ENCODE data around the gene PDLIM5.

PDLIM5 gene

DNA sequence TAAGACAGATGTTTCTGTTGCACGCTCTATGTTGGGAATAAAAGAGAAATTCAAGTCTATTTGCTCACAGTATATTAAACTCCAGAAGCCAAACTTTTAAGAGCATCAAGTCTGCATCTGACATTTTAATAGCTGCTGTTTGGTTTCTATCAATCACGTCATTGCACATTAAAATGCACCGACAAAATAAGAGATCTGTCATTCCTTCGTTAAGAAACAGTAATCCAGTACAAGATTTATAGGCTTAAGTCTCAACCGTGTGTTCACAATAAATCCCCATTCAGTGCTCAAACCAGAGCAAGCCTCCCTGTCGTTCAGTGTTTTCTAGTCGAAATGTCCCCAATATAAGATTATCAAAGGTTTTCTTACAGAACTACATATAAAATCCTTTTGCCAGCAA, 217.0 kb downstream of the PDLIM5 start:
- no peak overlapping the region for H3K4me3 ChIP-seq (ENCODE audit: control insufficient read depth, low read depth, low read length)
- TF ChIP-seq, protein P1, sequence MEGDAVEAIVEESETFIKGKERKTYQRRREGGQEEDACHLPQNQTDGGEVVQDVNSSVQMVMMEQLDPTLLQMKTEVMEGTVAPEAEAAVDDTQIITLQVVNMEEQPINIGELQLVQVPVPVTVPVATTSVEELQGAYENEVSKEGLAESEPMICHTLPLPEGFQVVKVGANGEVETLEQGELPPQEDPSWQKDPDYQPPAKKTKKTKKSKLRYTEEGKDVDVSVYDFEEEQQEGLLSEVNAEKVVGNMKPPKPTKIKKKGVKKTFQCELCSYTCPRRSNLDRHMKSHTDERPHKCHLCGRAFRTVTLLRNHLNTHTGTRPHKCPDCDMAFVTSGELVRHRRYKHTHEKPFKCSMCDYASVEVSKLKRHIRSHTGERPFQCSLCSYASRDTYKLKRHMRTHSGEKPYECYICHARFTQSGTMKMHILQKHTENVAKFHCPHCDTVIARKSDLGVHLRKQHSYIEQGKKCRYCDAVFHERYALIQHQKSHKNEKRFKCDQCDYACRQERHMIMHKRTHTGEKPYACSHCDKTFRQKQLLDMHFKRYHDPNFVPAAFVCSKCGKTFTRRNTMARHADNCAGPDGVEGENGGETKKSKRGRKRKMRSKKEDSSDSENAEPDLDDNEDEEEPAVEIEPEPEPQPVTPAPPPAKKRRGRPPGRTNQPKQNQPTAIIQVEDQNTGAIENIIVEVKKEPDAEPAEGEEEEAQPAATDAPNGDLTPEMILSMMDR (conservative IDR thresholded peaks at IDR 0.05; ENCODE audit: control insufficient read depth, insufficient read depth, low read depth, low read length) = no peak
- no peak for DNase-seq (ENCODE audit: low read depth)

- TF ChIP-seq, protein P1 (conservative IDR thresholded peaks at IDR 0.05; ENCODE audit: control insufficient read depth, insufficient read depth, low read depth, low read length) = no peak
- no peak overlapping the region for H3K4me3 ChIP-seq (ENCODE audit: control insufficient read depth, low read depth, low read length)
- peak; percentile 15 for DNase-seq (ENCODE audit: low read depth)
These were observed 218.2 kb downstream of the PDLIM5 start for GRCh38 chr4:94669672-94670664.

GRCh38 chr4:94671113-94671512, 219.4 kb downstream of the PDLIM5 start:
- TF ChIP-seq, protein P1 (conservative IDR thresholded peaks at IDR 0.05; ENCODE audit: control insufficient read depth, insufficient read depth, low read depth, low read length) = no peak
- H3K4me3 ChIP-seq (ENCODE audit: control insufficient read depth, low read depth, low read length) = no peak overlapping the region
- DNase-seq (ENCODE audit: low read depth) = no peak

DNA sequence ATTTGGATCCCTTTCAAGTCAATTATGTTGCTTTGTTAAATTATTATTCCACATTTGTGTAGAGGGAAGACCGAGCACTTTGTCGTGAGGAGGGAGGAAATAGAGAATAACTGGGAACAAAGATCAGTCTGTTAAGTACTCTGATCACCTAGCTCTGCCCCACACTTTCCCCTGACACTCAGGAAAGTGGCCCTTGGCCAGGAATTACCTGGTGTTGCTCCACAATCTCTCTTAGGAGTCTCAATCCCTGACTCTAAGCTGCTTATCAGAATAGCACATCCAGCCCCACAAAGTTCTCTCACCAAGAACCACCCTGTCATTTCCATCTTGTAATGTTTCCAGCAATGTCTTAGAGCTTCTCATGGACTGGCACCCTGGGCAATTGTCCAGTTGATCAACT, 222.2 kb downstream of the PDLIM5 start:
- DNase-seq (ENCODE audit: low read depth) = no peak

GRCh38 chr4:94676970-94677369, 225.2 kb downstream of the PDLIM5 start:
- H3K4me3 ChIP-seq (ENCODE audit: control insufficient read depth, low read depth, low read length) = no peak overlapping the region
- DNase-seq (ENCODE audit: low read depth) = no peak
- TF ChIP-seq, protein P1 (conservative IDR thresholded peaks at IDR 0.05; ENCODE audit: control insufficient read depth, insufficient read depth, low read depth, low read length) = no peak

More for the DNA sequence above, 222.2 kb downstream of the PDLIM5 start:
- no peak overlapping the region for H3K4me3 ChIP-seq (ENCODE audit: control insufficient read depth, low read depth, low read length)
- TF ChIP-seq, protein P1 (conservative IDR thresholded peaks at IDR 0.05; ENCODE audit: control insufficient read depth, insufficient read depth, low read depth, low read length) = no peak

DNA sequence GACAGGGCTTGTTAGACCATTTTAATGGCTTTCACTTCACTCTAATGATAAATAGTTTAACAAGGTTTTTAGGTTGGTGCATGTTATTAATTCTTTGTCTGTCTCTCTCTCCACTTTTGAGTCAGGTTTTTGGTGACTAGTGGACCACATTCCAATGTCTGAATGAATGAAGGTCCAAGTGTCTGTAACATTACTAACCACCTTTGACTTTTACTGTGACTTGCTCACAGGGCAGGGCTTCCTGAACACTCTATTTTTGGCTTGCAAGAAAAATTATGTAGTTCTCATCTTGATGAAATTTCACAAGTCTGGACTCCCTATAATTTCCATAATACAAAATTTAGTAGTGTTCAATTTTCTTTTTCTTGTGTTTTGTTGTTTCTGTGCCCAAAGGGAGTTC, 227.2 kb downstream of the PDLIM5 start:
- TF ChIP-seq, protein P1 (conservative IDR thresholded peaks at IDR 0.05; ENCODE audit: control insufficient read depth, insufficient read depth, low read depth, low read length) = no peak
- DNase-seq (ENCODE audit: low read depth) = peak; percentile 16
- H3K4me3 ChIP-seq (ENCODE audit: control insufficient read depth, low read depth, low read length) = no peak overlapping the region

Measured in fibroblast of mammary gland (primary cell).